Liver (tissue), 3 donors: ENCODE measurements around the gene CAGE1.

Source experiments
- CTCF ChIP-seq: fragments of 150-350 bp; IDR thresholded peaks from 2 replicates; pipeline ENCODE4 v1.5.1; 2017; ENCODE audit warnings: improper control_type of control experiment, low read depth, low read length; ENCODE audit not compliant: missing input control
- EGR1 ChIP-seq, 2 donors: IDR thresholded peaks; 2 replicates each; pipeline ENCODE4 v1.6.1; 2016 to 2018; ENCODE audit warnings: antibody characterized with exemption in 2 of 2, low read depth in 2 of 2
- REST ChIP-seq: IDR thresholded peaks from 2 replicates; pipeline ENCODE4 v1.6.1; 2016; ENCODE audit warnings: antibody characterized with exemption, mild to moderate bottlenecking
- YY1 ChIP-seq: IDR thresholded peaks from 2 replicates; pipeline ENCODE4 v1.6.1; 2016; ENCODE audit warnings: antibody characterized with exemption, mild to moderate bottlenecking
- ZBTB33 ChIP-seq: IDR thresholded peaks from 2 replicates; pipeline ENCODE4 v1.6.1; 2016; ENCODE audit warnings: antibody characterized with exemption
- donor health status: healthy.
- donor health status: healthy.

- TF ChIP-seq CTCF, result no peak
- TF ChIP-seq REST, result no peak
- TF ChIP-seq EGR1 (IDR thresholded peaks at IDR 0.05; ENCODE audit: low read depth in 2 of 2), result no peak
- TF ChIP-seq ZBTB33, result no peak
- no peak for TF ChIP-seq YY1
Measured at GRCh38 chr6:7381092-7381491, 8.4 kb downstream of the CAGE1 start.
